Naive thymus-derived CD4-positive, alpha-beta T cell (primary cell): ENCODE data around the gene TBXAS1. TPM values are rescaled to one million over a fixed set of nuclear protein-coding genes. Genes with fewer than 3 reads are reported as not detected.

ENCODE experiments used
- ATAC-seq: fragments of 150-1000 bp; cut with Tn5 transposase; 2 replicates; pipeline ENCODE4 v1.10.0; 2021; ENCODE audit warnings: mild to moderate bottlenecking, moderate library complexity
- CTCF ChIA-PET: fragments of 350-600 bp; sonication (Branson Sonifier 250); formaldehyde crosslinking; loops from one replicate; lab custom pipeline; 2021; ENCODE audit warnings: antibody characterized with exemption; lab: Charles Lee
- POLR2A ChIA-PET: fragments of 350-600 bp; sonication (Branson Sonifier 250); formaldehyde crosslinking; loops from one replicate; lab custom pipeline; 2021; ENCODE audit warnings: antibody characterized with exemption, inconsistent platforms; lab: Charles Lee
- DNase-seq, 9 donors: peaks; one replicate each; pipeline versions ENCODE4 v3.0.0 to v3.0.0-alpha.2; 2020 to 2022; ENCODE audit warnings: mixed read lengths in 1 of 9
- H3K27ac ChIP-seq: one replicate; pipeline ENCODE4 v1.7.0; 2013; ENCODE audit warnings: mild to moderate bottlenecking, low read depth, low read length, moderate library complexity
- H3K27me3 ChIP-seq, 2 donors: one replicate each; pipeline ENCODE4 v1.7.0; 2013; ENCODE audit warnings: low read length in 2 of 2, mild to moderate bottlenecking in 2 of 2, moderate library complexity in 2 of 2; ENCODE audit not compliant: control insufficient read depth in 2 of 2, insufficient read depth in 2 of 2
- H3K36me3 ChIP-seq, 3 experiments: 1 replicate in 2 of 3; 2 replicates in 1 of 3; pipeline ENCODE4 v1.7.0; 2013; ENCODE audit warnings: low read length in 3 of 3, mild to moderate bottlenecking in 3 of 3, moderate library complexity in 1 of 3; ENCODE audit not compliant: insufficient read depth in 3 of 3, control insufficient read depth in 2 of 3
- H3K4me1 ChIP-seq, 2 donors: one replicate each; pipeline ENCODE4 v1.7.0; 2013; ENCODE audit warnings: low read length in 2 of 2, mild to moderate bottlenecking in 2 of 2, moderate library complexity in 1 of 2; ENCODE audit not compliant: control insufficient read depth in 2 of 2, insufficient read depth in 2 of 2
- H3K4me3 ChIP-seq: 2 replicates; pipeline ENCODE4 v1.7.0; 2013; ENCODE audit warnings: mild to moderate bottlenecking, low read length
- H3K9me3 ChIP-seq, 3 experiments: 1 replicate in 2 of 3; 2 replicates in 1 of 3; pipeline ENCODE4 v1.7.0; 2013; ENCODE audit warnings: low read length in 3 of 3; ENCODE audit not compliant: control insufficient read depth in 2 of 3
- H3K27ac Mint-ChIP-seq, 9 donors: one replicate each; pipeline ENCODE4 v1.8.0; 2020 to 2022; ENCODE audit warnings: mixed read lengths in 9 of 9, mild to moderate bottlenecking in 8 of 9, moderate library complexity in 5 of 9, inconsistent platforms in 2 of 9
- H3K27me3 Mint-ChIP-seq, 5 donors: one replicate each; pipeline ENCODE4 v1.8.0; 2021 to 2022; ENCODE audit warnings: mixed read lengths in 5 of 5, mild to moderate bottlenecking in 1 of 5
- H3K36me3 Mint-ChIP-seq, 5 donors: one replicate each; pipeline ENCODE4 v1.8.0; 2020 to 2022; ENCODE audit warnings: mixed read lengths in 5 of 5, mild to moderate bottlenecking in 3 of 5, inconsistent platforms in 1 of 5
- H3K4me1 Mint-ChIP-seq, 7 donors: one replicate each; pipeline ENCODE4 v1.8.0; 2020 to 2022; ENCODE audit warnings: mixed read lengths in 7 of 7, mild to moderate bottlenecking in 3 of 7, inconsistent platforms in 1 of 7
- H3K4me3 Mint-ChIP-seq, 10 donors: one replicate each; pipeline ENCODE4 v1.8.0; 2020 to 2022; ENCODE audit warnings: mild to moderate bottlenecking in 10 of 10, mixed read lengths in 10 of 10, moderate library complexity in 6 of 10, inconsistent platforms in 2 of 10
- H3K9me3 Mint-ChIP-seq, 11 donors: one replicate each; pipeline ENCODE4 v1.8.0; 2020 to 2022; ENCODE audit warnings: mixed read lengths in 11 of 11, mild to moderate bottlenecking in 4 of 11, inconsistent platforms in 1 of 11, moderate library complexity in 1 of 11
- intact Hi-C, 2 donors: fragments of 100-400 bp; cut with micrococcal nuclease; formaldehyde crosslinking; loops; one replicate each; pipeline ENCODE4 v1.15.1; 2023
- polyA plus RNA-seq, 2 donors: library from polyadenylated mRNA; unstranded; fragments of 300-500 nt; fragmentation: Illumina TruSeq; gene quantifications; one replicate each; pipeline ENCODE4 v1.2.3, GENCODE V29; 2021
- total RNA-seq, 6 experiments: library from RNA in 5 of 6; stranded (reverse) in 5 of 6; gene quantifications; 1 replicate in 5 of 6; 2 replicates in 1 of 6; pipeline ENCODE4 v1.2.3 and lab custom pipeline; 2021 to 2026

The TBXAS1 gene
- total and polyA plus RNA-seq, 7 experiments from 2014 or later, result 1.9 to 70.9 (median 3.2) TPM

DNA sequence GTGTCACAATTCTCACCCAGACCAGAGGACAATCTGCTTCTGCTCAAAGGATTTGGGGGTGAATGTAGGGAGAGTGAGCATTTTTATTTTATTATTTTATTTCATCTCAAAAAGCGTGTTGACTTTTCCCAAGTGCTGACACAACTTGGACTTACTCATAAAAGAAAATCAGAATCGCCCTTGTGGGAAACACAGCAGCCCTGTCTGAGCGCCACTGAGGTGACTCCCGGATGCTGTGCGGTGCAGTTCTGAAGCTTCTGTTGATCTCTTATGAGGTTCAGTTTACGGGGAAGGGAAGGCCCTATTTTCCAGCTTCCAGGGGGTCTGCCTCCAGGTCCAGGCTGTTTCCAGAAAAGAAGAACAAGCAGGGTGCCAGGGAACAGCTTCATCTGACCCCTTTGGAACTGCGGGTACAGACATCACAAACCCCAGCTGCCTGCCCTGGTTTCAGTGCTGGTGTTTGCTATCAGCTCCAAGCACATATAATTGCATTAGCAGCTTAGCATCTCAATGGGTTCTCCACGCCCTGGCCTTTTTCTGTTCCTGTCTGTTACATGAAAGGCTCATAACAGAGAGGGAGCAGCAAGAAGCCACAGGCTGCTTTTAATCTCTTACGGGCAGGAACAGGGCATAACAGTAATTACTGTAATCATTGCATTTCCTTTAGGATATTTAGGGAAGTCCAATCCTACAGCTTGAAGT is 181.3 kb downstream of the TBXAS1 start:
- Histone ChIP-seq H3K4me1 (no peaks in the 10 kb centered on the region), H3K4me3 (no peak overlapping the region), H3K9me3 (no peaks in the 10 kb centered on the region), H3K36me3 (no peaks in the 10 kb centered on the region), H3K27me3 (no peaks in the 10 kb centered on the region), H3K27ac (no peak overlapping the region)
- POLR2A ChIA-PET, result interaction anchor here (0.5 kb wide), 1 partner anchor 115 kb away, joined by 5 read pairs; no protein-coding TSS in a partner anchor
- H3K4me3 Mint-ChIP-seq, result no peak overlapping the region
- DNase-seq (no peak), ATAC-seq (no peak)
- intact Hi-C loops, result no loop called here
- CTCF ChIA-PET, result interaction anchor here (0.7 to 1.5 kb wide), 3 partner anchors 57 to 389 kb away, joined by 3 read pairs; no protein-coding TSS in a partner anchor
- peaks cover 0 to 2% (median 0%) of the 10 kb centered on the region in 11 donors for H3K9me3 Mint-ChIP-seq
- no peaks in the 10 kb centered on the region for H3K36me3 Mint-ChIP-seq
- no peaks in the 10 kb centered on the region for H3K4me1 Mint-ChIP-seq
- no peak overlapping the region for H3K27ac Mint-ChIP-seq
- no peaks in the 10 kb centered on the region for H3K27me3 Mint-ChIP-seq

DNA sequence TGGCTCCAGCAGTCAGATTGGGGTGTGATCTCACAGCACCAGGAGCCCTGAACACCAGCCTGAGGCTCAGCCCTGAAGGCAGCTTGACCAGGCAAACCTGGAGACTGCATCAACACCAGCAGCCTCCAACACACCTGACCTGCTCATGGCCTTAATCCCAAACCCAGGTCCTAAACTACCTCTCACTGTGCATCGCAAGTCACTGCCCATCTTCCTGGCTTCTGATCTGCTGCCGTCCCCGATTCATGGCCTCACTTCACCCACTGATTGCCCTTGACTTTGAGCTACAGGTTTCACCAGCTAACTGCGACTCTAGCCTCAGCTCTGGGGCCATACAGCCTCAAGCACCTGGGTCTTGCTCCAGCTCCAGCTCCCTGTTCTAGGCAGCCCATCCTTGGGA is 184.6 kb downstream of the TBXAS1 start:
- Histone ChIP-seq H3K4me3 (no peak overlapping the region), H3K36me3 (no peaks in the 10 kb centered on the region), H3K27me3 (no peaks in the 10 kb centered on the region), H3K4me1 (no peaks in the 10 kb centered on the region), H3K27ac (no peak overlapping the region), H3K9me3 (no peaks in the 10 kb centered on the region)
- ATAC-seq, result no peak
- Mint-ChIP-seq H3K27ac (peak overlapping the region in 1 of 9 donors; percentile 60), H3K4me3 (no peak overlapping the region), H3K4me1 (no peaks in the 10 kb centered on the region), H3K27me3 (no peaks in the 10 kb centered on the region), H3K9me3 (no peaks in the 10 kb centered on the region), H3K36me3 (no peaks in the 10 kb centered on the region)
- intact Hi-C loops, result no loop called here
- ChIA-PET POLR2A (no interaction called here), CTCF (interaction anchor here (1.0 kb wide), 1 partner anchor 394 kb away, joined by 3 read pairs; no protein-coding TSS in a partner anchor)
- DNase-seq, result no peak

DNA sequence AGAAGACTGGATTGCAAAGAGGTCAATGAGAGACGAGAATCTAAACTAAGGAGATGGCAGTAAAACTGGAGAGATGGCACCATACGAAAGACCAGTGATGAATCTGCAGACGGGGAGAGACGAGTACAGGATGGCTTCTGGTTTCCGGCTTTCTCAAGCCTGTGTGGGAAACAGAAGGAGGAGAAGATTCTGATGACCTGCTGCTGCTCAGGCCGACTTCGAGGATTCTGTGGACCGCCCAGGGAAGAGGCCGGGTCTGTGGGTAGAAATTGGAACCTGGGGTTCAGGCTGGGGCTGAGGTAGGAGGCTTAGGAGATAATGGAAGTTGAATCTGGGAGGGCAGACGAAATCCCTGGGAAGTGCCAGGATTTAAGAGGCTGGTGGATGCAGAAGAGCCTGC is 185.1 kb downstream of the TBXAS1 start:
- no peaks in the 10 kb centered on the region for H3K9me3 ChIP-seq
- ChIA-PET CTCF (interaction anchor here (1.0 kb wide), 1 partner anchor 395 kb away, joined by 3 read pairs; no protein-coding TSS in a partner anchor), POLR2A (no interaction called here)
- H3K4me1 ChIP-seq, result no peaks in the 10 kb centered on the region
- ATAC-seq (no peak), DNase-seq (no peak)
- no peak overlapping the region for H3K4me3 ChIP-seq
- peak overlapping the region in 1 of 9 donors; percentile 60 for H3K27ac Mint-ChIP-seq
- H3K4me1 Mint-ChIP-seq, result no peaks in the 10 kb centered on the region
- H3K27me3 Mint-ChIP-seq, result no peaks in the 10 kb centered on the region
- no peaks in the 10 kb centered on the region for H3K9me3 Mint-ChIP-seq
- no peaks in the 10 kb centered on the region for H3K36me3 ChIP-seq
- intact Hi-C loops, result no loop called here
- H3K27me3 ChIP-seq, result no peaks in the 10 kb centered on the region
- H3K36me3 Mint-ChIP-seq, result no peaks in the 10 kb centered on the region
- no peak overlapping the region for H3K27ac ChIP-seq
- H3K4me3 Mint-ChIP-seq, result no peak overlapping the region

DNA sequence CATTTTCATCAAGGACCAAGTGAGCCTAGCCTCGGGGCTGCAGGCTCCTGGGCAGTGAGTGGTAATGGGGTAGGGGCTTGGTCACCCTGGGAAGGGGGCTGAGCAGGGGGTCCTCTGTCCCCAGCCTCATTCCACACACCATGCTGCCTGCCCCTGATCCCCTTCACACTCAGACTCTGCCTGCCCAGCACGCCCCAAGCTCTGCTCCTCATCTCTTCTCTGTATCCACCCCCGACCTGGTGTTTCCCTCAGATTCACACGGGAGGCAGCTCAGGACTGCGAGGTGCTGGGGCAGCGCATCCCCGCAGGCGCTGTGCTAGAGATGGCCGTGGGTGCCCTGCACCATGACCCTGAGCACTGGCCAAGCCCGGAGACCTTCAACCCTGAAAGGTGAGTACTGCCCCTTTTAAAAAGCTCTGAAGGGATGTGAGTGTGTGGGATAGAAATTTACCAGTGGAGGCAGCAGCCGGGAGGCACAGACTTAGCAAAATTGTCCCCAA is 186.5 kb downstream of the TBXAS1 start:
- no peaks in the 10 kb centered on the region for H3K27me3 Mint-ChIP-seq
- Histone ChIP-seq H3K4me1 (no peaks in the 10 kb centered on the region), H3K27ac (no peak overlapping the region), H3K36me3 (no peaks in the 10 kb centered on the region), H3K27me3 (no peaks in the 10 kb centered on the region), H3K9me3 (no peaks in the 10 kb centered on the region), H3K4me3 (no peak overlapping the region)
- H3K36me3 Mint-ChIP-seq, result no peaks in the 10 kb centered on the region
- no peak for DNase-seq
- peak overlapping the region in 1 of 9 donors; percentile 6 for H3K27ac Mint-ChIP-seq
- H3K4me1 Mint-ChIP-seq, result no peaks in the 10 kb centered on the region
- ATAC-seq, result no peak
- H3K4me3 Mint-ChIP-seq, result no peak overlapping the region
- no peaks in the 10 kb centered on the region for H3K9me3 Mint-ChIP-seq
- ChIA-PET POLR2A (no interaction called here), CTCF (no interaction called here)
- intact Hi-C loops, result no loop called here

DNA sequence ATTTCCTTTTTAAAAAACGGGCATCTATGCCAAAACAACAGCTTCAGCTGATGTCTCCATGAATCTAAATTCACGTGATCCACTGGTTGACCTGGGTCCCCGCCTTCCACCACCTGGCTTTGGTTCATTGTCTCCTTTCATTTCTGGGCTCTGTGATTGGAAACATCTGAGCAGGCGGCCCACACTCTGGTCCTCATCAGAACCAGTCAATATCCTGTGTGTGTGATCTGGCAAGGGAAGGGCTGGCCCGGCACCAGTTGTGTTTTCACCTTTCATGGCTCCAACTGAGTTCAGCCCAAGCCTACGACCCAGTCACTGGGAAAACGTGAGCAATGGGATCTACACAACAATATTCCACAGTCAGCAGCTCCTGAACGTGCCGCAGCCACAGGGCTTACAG is 187.5 kb downstream of the TBXAS1 start:
- H3K9me3 ChIP-seq, result no peaks in the 10 kb centered on the region
- H3K4me1 Mint-ChIP-seq, result no peaks in the 10 kb centered on the region
- H3K27me3 Mint-ChIP-seq, result no peaks in the 10 kb centered on the region
- ChIA-PET CTCF (interaction anchor here (1.3 kb wide), 1 partner anchor 11 kb away, joined by 3 read pairs; no protein-coding TSS in a partner anchor), POLR2A (no interaction called here)
- no peaks in the 10 kb centered on the region for H3K9me3 Mint-ChIP-seq
- H3K27ac ChIP-seq, result no peak overlapping the region
- ATAC-seq (no peak), DNase-seq (no peak)
- no peaks in the 10 kb centered on the region for H3K27me3 ChIP-seq
- intact Hi-C loops, result no loop called here
- H3K4me1 ChIP-seq, result no peaks in the 10 kb centered on the region
- H3K27ac Mint-ChIP-seq, result no peak overlapping the region
- H3K4me3 Mint-ChIP-seq, result no peak overlapping the region
- no peaks in the 10 kb centered on the region for H3K36me3 ChIP-seq
- H3K4me3 ChIP-seq, result no peak overlapping the region
- H3K36me3 Mint-ChIP-seq, result no peaks in the 10 kb centered on the region

DNA sequence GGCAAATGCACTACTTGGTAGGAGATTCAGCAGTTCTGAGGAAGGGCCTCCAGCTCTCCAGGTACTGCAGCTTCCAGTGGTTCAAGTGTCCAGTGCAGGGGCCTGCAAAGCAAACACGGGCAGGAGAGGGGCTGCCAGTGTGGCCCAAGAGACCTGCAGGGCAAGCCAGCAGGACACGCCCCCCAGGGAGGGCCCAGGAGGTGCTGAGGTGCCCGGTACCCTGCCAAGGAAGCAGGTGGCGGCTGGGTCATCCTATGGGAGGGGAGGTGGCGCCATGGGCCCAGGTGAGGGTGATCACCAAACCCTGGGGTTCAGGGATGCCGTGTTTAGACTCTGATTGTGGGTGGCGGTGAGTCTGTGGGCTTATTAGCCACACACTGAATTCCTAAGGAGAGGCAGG is 188.0 kb downstream of the TBXAS1 start:
- no peaks in the 10 kb centered on the region for H3K9me3 ChIP-seq
- no peaks in the 10 kb centered on the region for H3K36me3 ChIP-seq
- ChIA-PET CTCF (interaction anchor here (1.3 kb wide), 1 partner anchor 11 kb away, joined by 3 read pairs; no protein-coding TSS in a partner anchor), POLR2A (no interaction called here)
- intact Hi-C loops, result no loop called here
- no peak overlapping the region for H3K4me3 ChIP-seq
- Mint-ChIP-seq H3K4me1 (no peaks in the 10 kb centered on the region), H3K27me3 (no peaks in the 10 kb centered on the region), H3K36me3 (peaks cover 0 to 3% (median 0%) of the 10 kb centered on the region in 5 donors), H3K27ac (peak overlapping the region in 1 of 9 donors; percentile 55), H3K4me3 (no peak overlapping the region), H3K9me3 (no peaks in the 10 kb centered on the region)
- H3K27me3 ChIP-seq, result no peaks in the 10 kb centered on the region
- DNase-seq, result no peak
- H3K27ac ChIP-seq, result no peak overlapping the region
- ATAC-seq, result no peak
- H3K4me1 ChIP-seq, result no peaks in the 10 kb centered on the region

DNA sequence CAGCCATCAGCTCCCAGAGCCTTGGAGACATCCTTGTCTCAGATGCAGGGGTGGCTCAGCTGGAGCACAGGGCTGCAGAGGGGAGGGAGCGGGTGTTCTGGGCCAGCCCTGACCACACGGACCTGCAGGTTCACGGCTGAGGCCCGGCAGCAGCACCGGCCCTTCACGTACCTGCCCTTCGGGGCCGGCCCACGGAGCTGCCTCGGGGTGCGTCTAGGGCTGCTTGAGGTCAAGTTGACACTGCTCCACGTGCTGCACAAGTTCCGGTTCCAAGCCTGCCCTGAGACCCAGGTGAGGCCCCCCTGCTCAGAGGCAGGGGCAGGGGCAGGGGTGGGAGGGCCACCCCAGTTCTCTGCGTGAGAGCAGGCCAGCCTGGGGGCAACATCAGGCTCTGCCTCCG is 188.5 kb downstream of the TBXAS1 start:
- no peaks in the 10 kb centered on the region for H3K9me3 ChIP-seq
- DNase-seq, result no peak
- no peaks in the 10 kb centered on the region for H3K4me1 Mint-ChIP-seq
- POLR2A ChIA-PET, result no interaction called here
- no peak for ATAC-seq
- no peak overlapping the region for H3K27ac Mint-ChIP-seq
- no peak overlapping the region for H3K4me3 Mint-ChIP-seq
- no peaks in the 10 kb centered on the region for H3K9me3 Mint-ChIP-seq
- intact Hi-C loops, result no loop called here
- H3K4me1 ChIP-seq, result no peaks in the 10 kb centered on the region
- no peaks in the 10 kb centered on the region for H3K27me3 Mint-ChIP-seq
- H3K27ac ChIP-seq, result no peak overlapping the region
- CTCF ChIA-PET, result no interaction called here
- H3K36me3 Mint-ChIP-seq, result peaks cover 0 to 8% (median 3%) of the 10 kb centered on the region in 5 donors
- no peaks in the 10 kb centered on the region for H3K36me3 ChIP-seq
- H3K27me3 ChIP-seq, result no peaks in the 10 kb centered on the region
- no peak overlapping the region for H3K4me3 ChIP-seq
